HG02798 (cell line): ENCODE measurements around the gene CFD.
"Not testable (repeated sequence)": the region's sequence is repeated elsewhere in the genome, so short reads cannot be mapped to it uniquely, and the experiment has no call there.

Source experiments
- ATAC-seq: cut with Tn5 transposase; IDR thresholded peaks from one replicate; pipeline ENCODE4 v1.9.1; 2021; ENCODE audit warnings: mild to moderate bottlenecking; ENCODE audit not compliant: unreplicated experiment, poor library complexity

CFD gene

DNA sequence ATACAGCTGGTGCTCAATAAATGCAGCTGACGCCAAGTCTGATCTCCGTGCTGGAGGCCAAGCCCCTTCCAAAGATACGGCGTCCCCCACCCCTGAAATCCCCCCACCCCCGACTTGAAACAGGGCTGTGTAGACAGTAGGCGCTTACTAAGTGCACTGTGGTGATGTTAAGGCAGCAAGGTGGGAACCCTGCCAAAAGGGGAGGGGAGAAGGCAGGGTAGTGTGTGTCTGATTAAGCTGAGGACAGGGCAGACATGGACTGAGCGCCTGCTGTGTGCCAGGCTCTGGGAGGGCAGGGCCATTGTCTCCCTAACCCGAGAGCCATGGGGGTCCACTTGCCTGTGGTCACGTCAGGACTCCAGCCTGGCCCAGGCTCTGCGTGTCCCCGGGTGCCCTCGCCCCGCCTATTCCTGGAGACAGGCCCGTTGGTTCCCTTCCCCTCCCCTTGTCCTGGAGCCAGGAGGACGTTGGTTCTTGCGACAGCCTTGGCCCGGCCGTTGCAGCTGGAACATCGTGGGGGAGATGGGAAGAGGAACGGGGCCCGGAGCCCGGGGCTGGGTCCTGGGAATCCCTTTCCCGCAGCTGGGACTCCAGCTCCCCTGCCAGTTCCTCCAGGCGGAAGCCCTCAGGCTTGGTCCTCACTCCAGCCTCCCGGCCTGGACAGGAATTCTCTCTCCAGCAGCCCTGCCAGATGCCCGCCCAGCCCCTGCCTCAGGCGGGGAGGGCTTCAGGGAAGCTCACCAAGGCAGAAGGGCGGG, 9.1 kb upstream of the CFD start:
- ATAC-seq = no peak

DNA sequence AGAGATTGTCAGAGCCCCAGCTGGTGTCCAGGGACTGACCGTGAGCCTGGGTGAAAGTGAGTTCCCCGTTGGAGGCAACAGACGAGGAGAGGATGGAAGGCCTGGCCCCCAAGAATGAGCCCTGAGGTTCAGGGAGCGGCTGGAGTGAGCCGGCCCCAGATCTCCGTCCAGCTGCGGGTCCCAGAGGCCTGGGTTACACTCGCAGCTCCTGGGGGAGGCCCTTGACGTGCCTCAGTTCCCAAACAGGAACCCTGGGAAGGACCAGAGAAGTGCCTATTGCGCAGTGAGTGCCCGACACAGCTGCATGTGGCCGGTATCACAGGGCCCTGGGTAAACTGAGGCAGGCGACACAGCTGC, 8.5 kb upstream of the CFD start:
- ATAC-seq = no peak

DNA sequence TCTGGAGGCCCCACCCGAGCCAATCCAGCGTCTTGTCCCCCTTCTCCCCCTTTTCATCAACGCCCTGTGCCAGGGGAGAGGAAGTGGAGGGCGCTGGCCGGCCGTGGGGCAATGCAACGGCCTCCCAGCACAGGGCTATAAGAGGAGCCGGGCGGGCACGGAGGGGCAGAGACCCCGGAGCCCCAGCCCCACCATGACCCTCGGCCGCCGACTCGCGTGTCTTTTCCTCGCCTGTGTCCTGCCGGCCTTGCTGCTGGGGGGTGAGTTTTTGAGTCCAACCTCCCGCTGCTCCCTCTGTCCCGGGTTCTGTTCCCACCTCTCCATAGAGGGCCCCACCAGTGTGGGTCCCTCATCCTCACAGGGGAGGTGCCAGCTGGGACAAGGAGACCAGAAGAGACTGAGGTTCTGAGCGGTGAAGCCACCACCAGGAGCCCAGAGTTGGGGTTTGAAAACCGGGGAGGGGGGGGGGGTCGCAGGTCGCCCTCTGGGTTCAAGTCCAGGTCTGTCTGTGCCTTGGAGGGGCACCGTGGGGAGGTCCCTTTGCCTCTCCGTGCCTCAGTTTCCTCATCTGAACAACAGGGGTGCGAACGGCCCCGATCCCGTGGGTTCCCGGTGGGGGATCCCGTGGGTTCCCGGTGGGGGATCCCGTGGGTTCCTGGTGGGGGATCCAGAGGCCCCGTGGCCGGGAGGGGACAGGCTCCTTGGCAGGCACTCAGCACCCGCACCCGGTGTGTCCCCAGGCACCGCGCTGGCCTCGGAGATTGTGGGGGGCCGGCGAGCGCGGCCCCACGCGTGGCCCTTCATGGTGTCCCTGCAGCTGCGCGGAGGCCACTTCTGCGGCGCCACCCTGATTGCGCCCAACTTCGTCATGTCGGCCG, 7.1 kb upstream of the CFD start, which contains the start of gene ELANE:
Gene ELANE, plus strand, starts transcription at position 168 of the 878 bp plus-strand sequence. Its CDS starts 26 bp downstream, at position 194.
- no peak for ATAC-seq

DNA sequence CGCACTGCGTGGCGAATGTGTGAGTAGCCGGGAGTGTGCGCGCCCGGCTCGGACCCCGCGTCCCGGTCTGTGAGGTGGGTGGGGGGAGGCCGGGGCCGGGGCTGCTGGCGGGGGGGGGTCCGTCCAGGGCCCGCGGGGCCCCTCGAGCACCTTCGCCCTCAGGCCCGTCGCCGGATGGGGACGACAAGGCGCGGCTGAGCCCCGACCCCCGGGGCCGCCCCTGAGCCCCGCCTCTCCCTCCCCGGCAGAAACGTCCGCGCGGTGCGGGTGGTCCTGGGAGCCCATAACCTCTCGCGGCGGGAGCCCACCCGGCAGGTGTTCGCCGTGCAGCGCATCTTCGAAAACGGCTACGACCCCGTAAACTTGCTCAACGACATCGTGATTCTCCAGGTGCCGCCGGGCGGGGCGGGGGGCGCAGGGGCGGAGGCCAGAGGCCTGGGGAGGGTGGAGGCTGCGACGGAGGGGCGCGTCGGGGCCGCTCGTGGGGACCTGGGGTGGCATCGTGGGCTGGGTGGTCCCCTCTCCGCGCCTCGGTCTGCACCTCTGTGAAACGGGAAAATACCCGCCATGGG, 6.4 kb upstream of the CFD start:
- no peak for ATAC-seq

DNA sequence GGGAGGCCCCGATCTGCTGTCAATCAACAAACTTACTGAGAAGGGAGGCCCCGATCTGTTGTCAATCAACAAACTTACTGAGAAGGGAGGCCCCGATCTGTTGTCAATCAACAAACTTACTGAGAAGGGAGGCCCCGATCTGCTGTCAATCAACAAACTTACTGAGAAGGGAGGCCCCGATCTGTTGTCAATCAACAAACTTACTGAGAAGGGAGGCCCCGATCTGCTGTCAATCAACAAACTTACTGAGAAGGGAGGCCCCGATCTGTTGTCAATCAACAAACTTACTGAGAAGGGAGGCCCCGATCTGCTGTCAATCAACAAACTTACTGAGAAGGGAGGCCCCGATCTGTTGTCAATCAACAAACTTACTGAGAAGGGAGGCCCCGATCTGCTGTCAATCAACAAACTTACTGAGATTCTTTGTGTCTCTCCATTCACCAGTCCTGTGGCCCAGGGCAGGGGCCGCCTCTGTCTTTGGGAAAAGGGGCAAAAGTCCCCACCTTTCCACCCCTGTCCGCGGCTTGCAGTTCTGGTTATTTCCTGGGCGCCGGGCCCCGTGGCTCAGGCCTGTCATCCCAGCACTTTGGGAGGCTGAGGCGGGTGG, 5.7 kb upstream of the CFD start:
- ATAC-seq = not testable (repeated sequence)

DNA sequence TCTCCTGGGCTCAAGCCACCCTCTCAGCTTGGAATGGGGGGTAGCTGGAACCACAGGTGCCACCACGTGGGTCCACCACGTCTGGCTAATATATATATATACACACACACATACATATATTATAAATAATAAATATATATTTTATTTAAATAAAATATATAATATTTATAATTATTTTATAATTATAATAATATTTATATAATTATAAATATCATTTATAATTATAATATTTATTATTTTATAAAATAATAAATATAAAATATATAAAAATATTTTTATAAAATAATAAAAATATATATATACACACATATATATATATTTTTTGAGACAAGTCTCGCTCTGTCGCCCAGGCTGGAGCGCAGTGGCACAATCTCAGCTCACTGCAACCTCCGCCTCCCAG, 4.9 kb upstream of the CFD start:
- no peak for ATAC-seq

DNA sequence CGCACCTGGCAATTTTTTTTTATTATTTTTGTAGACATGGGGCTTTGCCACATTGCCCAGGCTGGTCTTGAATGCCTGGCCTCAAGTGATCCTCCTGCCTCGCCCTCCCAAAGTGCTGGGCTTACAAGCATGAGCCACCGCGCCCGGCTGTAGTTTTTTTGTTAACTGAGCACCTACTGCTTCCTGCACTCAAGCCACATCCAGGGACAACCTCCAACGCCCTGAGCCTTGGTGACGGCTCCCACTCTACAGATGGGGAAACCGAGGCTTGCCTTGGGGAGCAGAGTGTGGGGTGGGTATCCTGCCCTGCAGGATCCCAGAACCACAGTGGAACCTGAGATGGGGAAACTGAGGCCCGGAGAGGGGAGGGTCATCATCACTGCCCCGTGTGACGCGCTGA, 4.3 kb upstream of the CFD start:
- ATAC-seq = no peak

DNA sequence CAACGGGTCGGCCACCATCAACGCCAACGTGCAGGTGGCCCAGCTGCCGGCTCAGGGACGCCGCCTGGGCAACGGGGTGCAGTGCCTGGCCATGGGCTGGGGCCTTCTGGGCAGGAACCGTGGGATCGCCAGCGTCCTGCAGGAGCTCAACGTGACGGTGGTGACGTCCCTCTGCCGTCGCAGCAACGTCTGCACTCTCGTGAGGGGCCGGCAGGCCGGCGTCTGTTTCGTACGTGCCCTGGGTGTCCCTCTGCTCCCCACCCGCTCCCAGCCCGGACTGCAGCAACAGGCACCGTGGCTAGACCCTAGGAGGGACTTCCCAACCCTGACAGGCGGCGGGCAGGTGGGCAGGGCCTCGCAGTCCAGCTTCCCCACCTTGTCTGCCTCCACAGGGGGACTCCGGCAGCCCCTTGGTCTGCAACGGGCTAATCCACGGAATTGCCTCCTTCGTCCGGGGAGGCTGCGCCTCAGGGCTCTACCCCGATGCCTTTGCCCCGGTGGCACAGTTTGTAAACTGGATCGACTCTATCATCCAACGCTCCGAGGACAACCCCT, 3.8 kb upstream of the CFD start:
- ATAC-seq = no peak

DNA sequence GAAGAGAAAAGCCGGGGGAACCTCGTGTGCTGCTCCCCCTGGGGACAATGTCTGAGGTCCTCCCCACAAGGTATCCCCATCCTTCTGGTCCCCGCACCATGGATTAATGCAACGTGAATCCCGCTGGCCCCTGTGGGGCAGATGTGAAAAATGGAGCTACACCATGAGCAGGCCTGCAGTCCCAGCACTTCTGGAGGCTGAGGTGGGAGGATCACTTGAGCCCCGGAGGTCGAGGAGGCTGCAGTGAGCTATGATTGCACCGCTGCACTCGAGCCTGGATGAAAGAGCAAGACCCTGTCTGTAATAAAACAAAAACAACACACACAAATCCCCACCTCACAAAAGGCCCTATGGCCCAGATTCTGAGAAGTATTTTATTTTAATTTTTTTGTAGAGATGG, 1.2 kb upstream of the CFD start:
- no peak for ATAC-seq

DNA sequence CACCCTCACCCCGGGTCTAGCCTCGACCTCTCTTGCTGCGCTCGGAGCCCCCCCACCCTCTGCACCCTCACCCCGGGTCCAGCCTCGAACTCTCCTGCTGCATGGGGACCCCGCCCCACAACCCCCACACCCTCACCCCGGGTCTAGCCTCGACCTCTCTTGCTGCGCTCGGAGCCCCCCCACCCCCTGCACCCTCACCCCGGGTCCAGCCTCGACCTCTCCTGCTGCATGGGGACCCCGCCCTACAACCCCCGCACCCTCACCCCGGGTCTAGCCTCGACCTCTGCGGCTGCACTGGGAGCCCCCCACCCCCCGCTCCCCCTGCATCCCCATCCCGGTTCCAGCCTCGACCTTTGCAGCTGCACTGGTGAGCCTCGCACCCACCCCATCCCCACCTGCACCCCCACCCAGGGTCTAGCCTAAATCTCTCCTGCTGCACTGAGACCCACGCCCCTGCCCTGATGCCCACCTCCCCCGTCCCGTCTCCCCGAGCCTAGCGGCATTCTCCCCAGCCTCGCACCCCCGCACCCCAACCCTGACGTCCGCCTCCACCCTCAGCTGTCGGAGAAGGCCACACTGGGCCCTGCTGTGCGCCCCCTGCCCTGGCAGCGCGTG, 1.8 kb downstream of the CFD start:
- no peak for ATAC-seq

DNA sequence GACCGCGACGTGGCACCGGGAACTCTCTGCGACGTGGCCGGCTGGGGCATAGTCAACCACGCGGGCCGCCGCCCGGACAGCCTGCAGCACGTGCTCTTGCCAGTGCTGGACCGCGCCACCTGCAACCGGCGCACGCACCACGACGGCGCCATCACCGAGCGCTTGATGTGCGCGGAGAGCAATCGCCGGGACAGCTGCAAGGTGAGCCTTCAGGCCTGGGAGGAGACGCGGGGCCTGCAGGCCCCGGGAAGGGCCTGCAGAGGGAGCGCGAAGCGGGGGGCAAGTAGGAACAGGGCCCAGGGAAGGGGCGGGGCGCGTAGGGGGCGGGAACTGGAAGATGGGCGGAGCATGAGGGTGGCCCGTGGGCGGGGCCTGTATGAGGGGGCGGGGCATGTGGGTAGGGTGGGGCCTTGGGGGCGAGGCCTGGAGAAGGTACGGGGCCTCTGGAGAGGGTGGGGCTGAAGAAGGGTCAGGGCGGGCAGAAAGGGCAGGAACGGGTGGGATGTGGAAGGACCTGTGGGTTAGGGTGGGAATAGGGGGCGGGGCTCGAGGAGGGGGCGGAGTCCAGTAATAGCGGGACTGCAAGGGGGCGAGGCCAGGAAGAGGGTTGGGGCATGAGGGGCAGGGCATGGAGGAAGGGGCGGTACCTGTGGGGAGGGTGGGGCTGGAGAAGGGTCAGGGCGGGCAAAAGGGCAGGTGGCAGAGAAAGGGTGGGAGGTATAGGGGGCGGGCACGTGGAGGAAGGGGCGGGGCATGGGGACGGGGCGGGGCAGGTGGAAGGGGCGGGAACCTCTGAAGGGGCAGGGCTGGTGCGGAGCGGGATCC, 2.5 kb downstream of the CFD start:
- no peak for ATAC-seq

DNA sequence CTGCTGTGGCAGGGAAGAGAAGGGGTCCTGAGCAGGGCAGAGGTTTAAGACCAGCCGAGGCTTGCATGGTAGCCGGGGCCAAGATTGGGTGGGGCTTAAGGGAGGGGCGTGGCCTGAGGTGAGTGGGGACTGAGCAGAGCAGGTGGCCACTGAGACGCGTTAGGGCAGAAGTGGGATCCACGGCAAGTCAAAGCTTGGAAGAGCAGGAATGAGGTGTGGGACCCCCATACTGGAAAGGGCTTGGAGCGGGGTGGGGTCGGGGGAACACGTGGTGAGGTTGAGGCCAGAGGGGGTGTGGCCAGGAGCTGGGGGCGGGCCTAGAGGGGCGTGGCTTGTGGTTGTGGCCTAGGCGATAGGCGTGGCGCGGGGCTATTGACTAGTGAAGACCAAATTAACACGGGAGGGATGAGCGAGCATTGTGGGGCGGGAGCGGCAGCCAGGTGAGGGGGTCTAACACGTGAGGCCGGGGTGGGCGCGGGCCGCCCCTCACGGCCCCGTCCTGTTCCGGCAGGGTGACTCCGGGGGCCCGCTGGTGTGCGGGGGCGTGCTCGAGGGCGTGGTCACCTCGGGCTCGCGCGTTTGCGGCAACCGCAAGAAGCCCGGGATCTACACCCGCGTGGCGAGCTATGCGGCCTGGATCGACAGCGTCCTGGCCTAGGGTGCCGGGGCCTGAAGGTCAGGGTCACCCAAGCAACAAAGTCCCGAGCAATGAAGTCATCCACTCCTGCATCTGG, 3.3 kb downstream of the CFD start:
- ATAC-seq = no peak

DNA sequence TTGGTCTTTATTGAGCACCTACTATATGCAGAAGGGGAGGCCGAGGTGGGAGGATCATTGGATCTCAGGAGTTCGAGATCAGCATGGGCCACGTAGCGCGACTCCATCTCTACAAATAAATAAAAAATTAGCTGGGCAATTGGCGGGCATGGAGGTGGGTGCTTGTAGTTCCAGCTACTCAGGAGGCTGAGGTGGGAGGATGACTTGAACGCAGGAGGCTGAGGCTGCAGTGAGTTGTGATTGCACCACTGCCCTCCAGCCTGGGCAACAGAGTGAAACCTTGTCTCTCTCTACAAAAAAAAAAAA, 3.8 kb downstream of the CFD start:
- no peak for ATAC-seq

DNA sequence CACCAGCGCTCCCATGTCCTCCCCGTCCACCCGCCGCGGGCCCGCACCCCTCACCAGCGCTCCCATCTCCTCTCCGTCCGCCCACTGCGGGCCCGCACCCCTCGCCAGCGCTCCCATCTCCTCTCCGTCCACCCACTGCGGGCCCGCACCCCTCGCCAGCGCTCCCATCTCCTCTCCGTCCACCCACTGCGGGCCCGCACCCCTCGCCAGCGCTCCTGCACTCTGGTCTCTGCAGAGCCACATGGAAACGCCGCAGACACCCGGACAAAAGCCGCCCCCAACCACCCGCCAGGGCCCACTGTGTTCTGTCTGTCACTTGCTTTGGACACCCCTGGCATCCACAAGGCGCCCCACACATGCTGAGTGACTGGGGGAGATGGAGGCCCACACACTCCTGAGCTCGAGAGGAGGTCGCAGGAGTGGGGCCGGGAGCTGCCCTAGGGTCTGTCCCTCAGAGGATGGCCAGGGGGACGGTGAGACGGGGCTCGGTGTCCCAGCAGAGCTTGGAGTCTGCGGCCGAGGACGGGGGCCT, 7.4 kb downstream of the CFD start:
- no peak for ATAC-seq

DNA sequence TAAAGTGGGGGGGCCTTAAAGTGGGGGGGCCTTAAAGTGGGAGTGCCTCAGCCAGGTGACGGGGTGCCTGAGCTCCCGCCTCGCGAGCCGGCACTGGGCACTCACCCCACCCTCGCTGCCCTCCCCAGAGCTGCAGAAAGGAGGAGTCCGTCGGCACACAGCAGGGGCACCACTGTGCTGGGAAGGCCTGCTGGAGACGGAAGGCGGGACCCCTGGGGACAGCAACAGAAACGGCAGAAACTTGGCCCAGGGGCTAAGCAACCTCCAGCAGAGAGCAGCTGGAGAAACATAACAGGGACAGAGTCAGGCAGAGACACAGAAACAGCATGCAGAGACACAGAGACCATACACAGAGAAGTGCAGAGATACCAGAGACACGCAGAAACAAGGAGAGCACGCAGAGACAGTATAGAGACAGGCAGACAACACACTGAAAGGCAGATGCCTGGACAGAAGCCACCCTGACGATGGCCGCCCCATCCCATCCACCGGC, 7.9 kb downstream of the CFD start:
- ATAC-seq = no peak

DNA sequence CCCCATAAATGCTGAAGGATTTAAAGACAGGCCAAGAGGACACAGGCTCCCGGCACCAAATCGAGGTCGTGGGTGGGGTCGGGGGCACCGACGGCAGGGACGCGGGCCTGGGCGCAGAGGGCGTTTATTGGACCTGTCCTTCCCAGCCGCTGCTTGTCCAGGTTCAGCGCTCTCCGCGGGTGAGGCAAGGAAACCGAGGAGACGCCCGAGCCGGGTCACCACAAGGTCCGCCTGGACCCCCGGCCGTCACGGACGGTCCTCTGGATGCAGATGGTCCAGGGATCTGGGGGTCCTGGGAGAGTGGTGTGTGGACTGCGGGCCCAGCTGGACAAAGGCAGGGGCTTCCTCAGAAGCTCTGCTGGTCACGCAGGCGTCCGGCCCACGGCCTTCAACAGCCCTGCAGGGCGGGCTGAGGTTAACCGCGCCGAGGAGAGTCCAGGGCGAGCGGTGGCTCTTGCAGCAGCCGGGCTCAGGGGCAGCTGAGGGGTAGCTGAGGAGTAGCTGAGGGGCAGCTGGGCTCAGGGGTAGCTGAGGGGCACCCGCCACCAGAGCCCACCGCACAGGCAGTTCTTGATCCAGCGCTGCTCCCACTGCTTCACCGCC, 8.5 kb downstream of the CFD start:
- no peak for ATAC-seq

DNA sequence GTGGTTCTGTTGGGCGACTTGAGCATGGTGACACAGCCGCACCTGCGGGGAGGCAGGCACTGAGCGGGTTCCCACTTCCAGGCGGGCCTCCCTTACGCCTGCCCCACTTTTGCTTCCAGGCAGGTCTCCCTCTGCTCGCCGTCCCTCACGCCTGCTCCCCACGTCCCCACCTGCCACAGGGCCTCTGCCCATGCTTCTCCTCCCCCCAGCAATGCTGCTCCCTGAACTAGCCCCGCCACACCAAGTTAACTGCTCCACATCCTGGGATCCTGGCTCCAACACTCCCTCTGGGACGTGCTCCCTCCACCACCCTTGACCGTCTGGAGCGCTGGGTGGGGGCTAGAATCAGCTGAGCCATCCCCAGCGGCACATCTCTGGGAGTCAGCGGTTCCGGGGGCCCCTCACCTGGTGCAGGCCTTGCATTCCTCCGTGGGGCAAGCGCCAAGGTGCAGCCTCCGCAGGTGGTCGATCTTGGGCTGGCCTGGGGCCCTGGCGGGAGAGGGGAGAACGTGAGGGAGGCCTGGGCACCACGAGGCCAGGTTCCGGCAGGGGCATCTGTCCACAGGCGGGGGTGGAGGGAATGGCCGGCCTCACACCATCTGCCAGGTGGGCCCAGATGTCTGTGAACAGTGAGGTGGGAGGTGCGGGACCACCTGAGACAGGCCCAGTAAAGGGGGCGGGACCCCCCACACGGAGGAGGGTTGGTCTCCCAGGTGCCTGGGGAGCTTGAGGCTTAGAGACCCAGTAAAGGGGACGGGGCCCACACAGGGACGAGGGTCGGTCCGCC, 9.2 kb downstream of the CFD start:
- ATAC-seq = no peak
